Astrocyte (in vitro differentiated cells and primary cell): ENCODE data around the gene NAA11. TPM values are rescaled to one million over a fixed set of nuclear protein-coding genes. Genes with fewer than 3 reads are reported as not detected.

ENCODE experiments used
- DNase-seq: peaks from one replicate; pipeline ENCODE4 v3.0.0-alpha.2; 2010; ENCODE audit warnings: low read depth
- FAIRE-seq: peaks from 2 replicates; lab custom pipeline; 2011; peaks lifted over from hg19 to GRCh38; lab: Jason Lieb, UNC
- H2AFZ ChIP-seq: 2 replicates; pipeline ENCODE4 v1.6.0; 2012; ENCODE audit warnings: low read depth, low read length, inconsistent platforms
- H3K27ac ChIP-seq: 2 replicates; pipeline ENCODE4 v1.5.1; 2011; ENCODE audit warnings: low read depth, low read length, inconsistent platforms
- H3K27me3 ChIP-seq: 2 replicates; pipeline ENCODE4 v1.6.0; 2011; ENCODE audit warnings: low read length, inconsistent platforms; ENCODE audit not compliant: insufficient read depth
- H3K36me3 ChIP-seq: 2 replicates; pipeline ENCODE4 v1.5.1; 2011; ENCODE audit warnings: low read length, inconsistent platforms; ENCODE audit not compliant: insufficient read depth
- H3K4me1 ChIP-seq: 2 replicates; pipeline ENCODE4 v1.5.1; 2011; ENCODE audit warnings: low read length, inconsistent platforms; ENCODE audit not compliant: insufficient read depth
- H3K4me2 ChIP-seq: 2 replicates; pipeline ENCODE4 v1.6.0; 2012; ENCODE audit warnings: low read length, inconsistent platforms
- H3K4me3 ChIP-seq: 2 replicates; pipeline ENCODE4 v1.5.1; 2011; ENCODE audit warnings: low read depth, mild to moderate bottlenecking, low read length, inconsistent platforms; ENCODE audit not compliant: insufficient read depth
- H3K79me2 ChIP-seq: 2 replicates; pipeline ENCODE4 v1.6.0; 2012; ENCODE audit warnings: mild to moderate bottlenecking, low read length, inconsistent platforms; ENCODE audit not compliant: insufficient read depth
- H3K9ac ChIP-seq: 2 replicates; pipeline ENCODE4 v1.6.0; 2012; ENCODE audit warnings: mild to moderate bottlenecking, low read length, inconsistent platforms
- H3K9me3 ChIP-seq: 2 replicates; pipeline ENCODE4 v1.5.1; 2012; ENCODE audit warnings: low read depth, mild to moderate bottlenecking, low read length, inconsistent platforms; ENCODE audit not compliant: insufficient read depth
- H4K20me1 ChIP-seq: 2 replicates; pipeline ENCODE4 v1.6.0; 2012; ENCODE audit warnings: low read length, inconsistent platforms; ENCODE audit not compliant: insufficient read depth
- H3K27ac Mint-ChIP-seq: one replicate; pipeline ENCODE4 v1.8.0; 2021; ENCODE audit warnings: mild to moderate bottlenecking, mixed read lengths; ENCODE audit not compliant: unreplicated experiment
- H3K27me3 Mint-ChIP-seq: one replicate; pipeline ENCODE4 v1.8.0; 2021; ENCODE audit warnings: low read depth, mixed read lengths; ENCODE audit not compliant: unreplicated experiment
- H3K36me3 Mint-ChIP-seq: one replicate; pipeline ENCODE4 v1.8.0; 2021; ENCODE audit warnings: low read depth, mixed read lengths; ENCODE audit not compliant: unreplicated experiment
- H3K4me1 Mint-ChIP-seq: one replicate; pipeline ENCODE4 v1.8.0; 2021; ENCODE audit warnings: low read depth, mixed read lengths; ENCODE audit not compliant: unreplicated experiment
- H3K4me3 Mint-ChIP-seq: one replicate; pipeline ENCODE4 v1.8.0; 2021; ENCODE audit warnings: mild to moderate bottlenecking, moderate library complexity, mixed read lengths; ENCODE audit not compliant: unreplicated experiment
- H3K9me3 Mint-ChIP-seq: one replicate; pipeline ENCODE4 v1.8.0; 2021; ENCODE audit warnings: mild to moderate bottlenecking, mixed read lengths; ENCODE audit not compliant: unreplicated experiment
- EZH2 ChIP-seq: IDR thresholded peaks from 2 replicates; pipeline ENCODE4 v1.6.1; 2012; ENCODE audit warnings: mild to moderate bottlenecking, low read length, inconsistent platforms; ENCODE audit not compliant: insufficient read depth
- total RNA-seq: library from RNA; stranded (reverse); gene quantifications from 2 replicates; pipeline ENCODE4 v1.2.1, GENCODE V29; 2021
- TF ChIP-seq, protein P1 (sequence below): IDR thresholded peaks from 2 replicates; pipeline ENCODE4 v1.5.1; 2011; ENCODE audit warnings: low read depth, mild to moderate bottlenecking, inconsistent platforms, low read length, moderate library complexity; ENCODE audit not compliant: insufficient read depth

The NAA11 gene
- total RNA-seq, 1 donor from 2014 or later: not detected

- no peak for FAIRE-seq
- DNase-seq: no peak
- no peaks in the 10 kb centered on the region for H3K9me3 Mint-ChIP-seq
These were observed 28.4 kb downstream of the NAA11 start for GRCh38 chr4:79297479-79297878.

GRCh38 chr4:79296768-79297428, 29.0 kb downstream of the NAA11 start:
- TF ChIP-seq, protein P1, sequence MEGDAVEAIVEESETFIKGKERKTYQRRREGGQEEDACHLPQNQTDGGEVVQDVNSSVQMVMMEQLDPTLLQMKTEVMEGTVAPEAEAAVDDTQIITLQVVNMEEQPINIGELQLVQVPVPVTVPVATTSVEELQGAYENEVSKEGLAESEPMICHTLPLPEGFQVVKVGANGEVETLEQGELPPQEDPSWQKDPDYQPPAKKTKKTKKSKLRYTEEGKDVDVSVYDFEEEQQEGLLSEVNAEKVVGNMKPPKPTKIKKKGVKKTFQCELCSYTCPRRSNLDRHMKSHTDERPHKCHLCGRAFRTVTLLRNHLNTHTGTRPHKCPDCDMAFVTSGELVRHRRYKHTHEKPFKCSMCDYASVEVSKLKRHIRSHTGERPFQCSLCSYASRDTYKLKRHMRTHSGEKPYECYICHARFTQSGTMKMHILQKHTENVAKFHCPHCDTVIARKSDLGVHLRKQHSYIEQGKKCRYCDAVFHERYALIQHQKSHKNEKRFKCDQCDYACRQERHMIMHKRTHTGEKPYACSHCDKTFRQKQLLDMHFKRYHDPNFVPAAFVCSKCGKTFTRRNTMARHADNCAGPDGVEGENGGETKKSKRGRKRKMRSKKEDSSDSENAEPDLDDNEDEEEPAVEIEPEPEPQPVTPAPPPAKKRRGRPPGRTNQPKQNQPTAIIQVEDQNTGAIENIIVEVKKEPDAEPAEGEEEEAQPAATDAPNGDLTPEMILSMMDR: no peak
- no peak for TF ChIP-seq EZH2
- Histone ChIP-seq H3K4me1 (no peaks in the 10 kb centered on the region), H3K27me3 (no peaks in the 10 kb centered on the region), H3K4me3 (no peak overlapping the region), H3K36me3 (no peaks in the 10 kb centered on the region), H3K79me2 (no peaks in the 10 kb centered on the region), H3K9me3 (no peaks in the 10 kb centered on the region), H4K20me1 (no peaks in the 10 kb centered on the region), H2AFZ (no peak overlapping the region), H3K27ac (no peak overlapping the region), H3K4me2 (no peak overlapping the region), H3K9ac (no peak overlapping the region)
- Mint-ChIP-seq H3K9me3 (no peaks in the 10 kb centered on the region), H3K27ac (no peak overlapping the region), H3K4me3 (no peak overlapping the region), H3K36me3 (no peaks in the 10 kb centered on the region), H3K27me3 (peaks cover 6% of the 10 kb centered on the region), H3K4me1 (peaks cover 4% of the 10 kb centered on the region)
- DNase-seq (no peak), FAIRE-seq (no peak)

More at GRCh38 chr4:79297479-79297878, 28.4 kb downstream of the NAA11 start:
- Histone ChIP-seq H3K4me2 (no peak overlapping the region), H2AFZ (no peak overlapping the region), H3K4me3 (no peak overlapping the region), H3K27ac (no peak overlapping the region), H3K36me3 (no peaks in the 10 kb centered on the region), H3K79me2 (no peaks in the 10 kb centered on the region), H4K20me1 (no peaks in the 10 kb centered on the region), H3K9ac (no peak overlapping the region), H3K27me3 (no peaks in the 10 kb centered on the region), H3K9me3 (no peaks in the 10 kb centered on the region), H3K4me1 (no peaks in the 10 kb centered on the region)
- H3K36me3 Mint-ChIP-seq: no peaks in the 10 kb centered on the region
- peaks cover 6% of the 10 kb centered on the region for H3K27me3 Mint-ChIP-seq
- peaks cover 4% of the 10 kb centered on the region for H3K4me1 Mint-ChIP-seq
- no peak overlapping the region for H3K4me3 Mint-ChIP-seq
- H3K27ac Mint-ChIP-seq: no peak overlapping the region
- TF ChIP-seq, protein P1: no peak

DNA sequence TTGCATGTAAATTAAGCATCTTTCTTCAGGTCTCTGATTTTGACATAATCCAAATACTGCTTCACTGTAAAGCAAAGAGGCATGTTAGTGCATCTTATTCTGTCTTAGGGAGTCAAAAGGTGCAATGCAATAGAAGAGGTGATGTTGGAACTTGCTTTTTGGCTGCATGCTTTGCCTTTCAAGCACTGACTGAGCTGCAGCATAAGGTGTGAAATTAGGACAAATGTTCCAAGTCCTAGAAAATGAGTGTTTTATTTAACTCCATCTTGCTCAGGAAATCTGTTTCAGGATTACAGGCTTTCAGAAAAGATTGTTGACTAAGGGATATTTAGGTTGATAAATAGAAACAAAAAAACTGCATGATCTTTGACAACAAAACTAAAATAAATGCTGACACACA, 30.8 kb downstream of the NAA11 start:
- no peak overlapping the region for H3K27ac Mint-ChIP-seq

More for the DNA sequence above, 30.8 kb downstream of the NAA11 start:
- FAIRE-seq: no peak
- H2AFZ ChIP-seq: no peak overlapping the region
- TF ChIP-seq, protein P1: no peak
- TF ChIP-seq EZH2: no peak
- H3K9me3 Mint-ChIP-seq: no peaks in the 10 kb centered on the region
- H3K4me1 Mint-ChIP-seq: peaks cover 4% of the 10 kb centered on the region
- no peak for DNase-seq
- H3K9ac ChIP-seq: no peak overlapping the region
- H3K4me3 ChIP-seq: no peak overlapping the region
- H3K27me3 ChIP-seq: no peaks in the 10 kb centered on the region
- no peaks in the 10 kb centered on the region for H3K9me3 ChIP-seq
- peaks cover 6% of the 10 kb centered on the region for H3K27me3 Mint-ChIP-seq
- no peaks in the 10 kb centered on the region for H3K36me3 Mint-ChIP-seq
- H4K20me1 ChIP-seq: no peaks in the 10 kb centered on the region
- no peak overlapping the region for H3K4me3 Mint-ChIP-seq
- H3K79me2 ChIP-seq: no peaks in the 10 kb centered on the region
- H3K4me2 ChIP-seq: no peak overlapping the region
- H3K4me1 ChIP-seq: no peaks in the 10 kb centered on the region
- H3K36me3 ChIP-seq: no peaks in the 10 kb centered on the region
- H3K27ac ChIP-seq: no peak overlapping the region
